DND-41 (cell line): Measurements from ENCODE around the gene DDX27.

Experiments
- ATAC-seq: fragments of 200-7000 bp; cut with Tn5 transposase; 3 replicates; pipeline ENCODE4 v1.9.1; 2021; ENCODE audit warnings: low read depth; ENCODE audit not compliant: insufficient read depth
- DNase-seq: peaks from one replicate; pipeline ENCODE4 v3.0.0-alpha.2; 2020
- H2AFZ ChIP-seq: 2 replicates; pipeline ENCODE4 v1.6.0; 2012; ENCODE audit warnings: low read depth, low read length
- H3K27ac ChIP-seq: 2 replicates; pipeline ENCODE4 v1.5.1; 2012; ENCODE audit warnings: low read length, inconsistent platforms
- H3K27me3 ChIP-seq: fragments of 200-600 bp; sonication (generic); 2 replicates; pipeline ENCODE4 v1.6.0; 2012; ENCODE audit warnings: low read length, mild to moderate bottlenecking, inconsistent platforms; ENCODE audit not compliant: insufficient read depth, poor library complexity
- H3K36me3 ChIP-seq: 2 replicates; pipeline ENCODE4 v1.5.1; 2012; ENCODE audit warnings: low read length, inconsistent platforms; ENCODE audit not compliant: insufficient read depth
- H3K4me1 ChIP-seq: 2 replicates; pipeline ENCODE4 v1.5.1; 2012; ENCODE audit warnings: mild to moderate bottlenecking, low read length; ENCODE audit not compliant: insufficient read depth
- H3K4me2 ChIP-seq: 2 replicates; pipeline ENCODE4 v1.6.0; 2012; ENCODE audit warnings: mild to moderate bottlenecking, moderate library complexity, low read length, inconsistent platforms; ENCODE audit not compliant: insufficient read depth
- H3K4me3 ChIP-seq, 2 experiments: fragments of 200-600 bp in 1 of 2; shearing (Covaris generic) in 1 of 2; 2 replicates each; pipeline ENCODE4 v1.5.1; 2012 to 2016; ENCODE audit warnings: inconsistent platforms in 2 of 2, low read length in 2 of 2, mild to moderate bottlenecking in 2 of 2, low read depth in 1 of 2, moderate library complexity in 1 of 2
- H3K79me2 ChIP-seq: 2 replicates; pipeline ENCODE4 v1.6.0; 2012; ENCODE audit warnings: low read length, inconsistent platforms; ENCODE audit not compliant: insufficient read depth
- H3K9ac ChIP-seq: 2 replicates; pipeline ENCODE4 v1.6.0; 2012; ENCODE audit warnings: low read depth, mild to moderate bottlenecking, inconsistent platforms, low read length, moderate library complexity
- H3K9me3 ChIP-seq: 2 replicates; pipeline ENCODE4 v1.5.1; 2012; ENCODE audit warnings: low read length, moderate library complexity, mild to moderate bottlenecking, inconsistent platforms; ENCODE audit not compliant: insufficient read depth, severe bottlenecking
- H4K20me1 ChIP-seq: 2 replicates; pipeline ENCODE4 v1.6.0; 2012; ENCODE audit warnings: low read length; ENCODE audit not compliant: insufficient read depth
- CTCF ChIP-seq: IDR thresholded peaks from 2 replicates; pipeline ENCODE4 v1.5.1; 2012; ENCODE audit warnings: borderline replicate concordance, low read length, moderate library complexity, mild to moderate bottlenecking; ENCODE audit not compliant: poor library complexity, severe bottlenecking; ENCODE audit errors: extremely low read depth
- EZH2 ChIP-seq: IDR thresholded peaks from 3 replicates; pipeline ENCODE4 v1.6.1; 2012; ENCODE audit warnings: borderline replicate concordance, low read depth, mild to moderate bottlenecking, moderate library complexity, low read length, inconsistent platforms; ENCODE audit not compliant: severe bottlenecking

DDX27 gene

GRCh38 chr20:49230561-49231133 lies 11.4 kb downstream of the DDX27 start:
- Histone ChIP-seq H3K4me2 (no peak overlapping the region), H3K4me3 (no peak overlapping the region), H2AFZ (no peak overlapping the region), H3K9ac (no peak overlapping the region), H3K36me3 (peaks cover 83% of the 10 kb centered on the region), H3K9me3 (no peaks in the 10 kb centered on the region), H3K4me1 (no peaks in the 10 kb centered on the region), H3K27ac (no peak overlapping the region), H3K79me2 (no peaks in the 10 kb centered on the region), H3K27me3 (no peaks in the 10 kb centered on the region), H4K20me1 (peaks cover 6% of the 10 kb centered on the region; the same call in 1 of the 2 replicates)
- no peak for TF ChIP-seq EZH2
- TF ChIP-seq CTCF, result no peak
- DNase-seq (no peak), ATAC-seq (no peak)

- Histone ChIP-seq H3K4me1 (no peaks in the 10 kb centered on the region), H3K27ac (no peak overlapping the region), H3K4me2 (no peak overlapping the region), H3K9me3 (no peaks in the 10 kb centered on the region), H3K9ac (no peak overlapping the region), H3K79me2 (no peaks in the 10 kb centered on the region), H2AFZ (no peak overlapping the region), H3K27me3 (no peaks in the 10 kb centered on the region), H3K4me3 (no peak overlapping the region), H3K36me3 (peaks cover 82% of the 10 kb centered on the region), H4K20me1 (peaks cover 6% of the 10 kb centered on the region; the same call in 1 of the 2 replicates)
- TF ChIP-seq CTCF (no peak), EZH2 (no peak)
- ATAC-seq (no peak), DNase-seq (no peak)
Measured at GRCh38 chr20:49231471-49231870, 12.3 kb downstream of the DDX27 start.

- DNase-seq (no peak), ATAC-seq (no peak)
- Histone ChIP-seq H3K27me3 (no peaks in the 10 kb centered on the region), H3K9ac (no peak overlapping the region), H3K27ac (no peak overlapping the region), H3K79me2 (no peaks in the 10 kb centered on the region), H3K9me3 (no peaks in the 10 kb centered on the region), H3K4me1 (no peaks in the 10 kb centered on the region), H3K36me3 (peaks cover 88% of the 10 kb centered on the region), H4K20me1 (peaks cover 6% of the 10 kb centered on the region; the same call in 1 of the 2 replicates), H2AFZ (no peak overlapping the region), H3K4me2 (no peak overlapping the region), H3K4me3 (no peak overlapping the region)
- TF ChIP-seq EZH2 (no peak), CTCF (no peak)
Measured at GRCh38 chr20:49233226-49233625, 14.0 kb downstream of the DDX27 start.
